ENCODE data around the gene ARIH2.

Gene ARIH2

DNA sequence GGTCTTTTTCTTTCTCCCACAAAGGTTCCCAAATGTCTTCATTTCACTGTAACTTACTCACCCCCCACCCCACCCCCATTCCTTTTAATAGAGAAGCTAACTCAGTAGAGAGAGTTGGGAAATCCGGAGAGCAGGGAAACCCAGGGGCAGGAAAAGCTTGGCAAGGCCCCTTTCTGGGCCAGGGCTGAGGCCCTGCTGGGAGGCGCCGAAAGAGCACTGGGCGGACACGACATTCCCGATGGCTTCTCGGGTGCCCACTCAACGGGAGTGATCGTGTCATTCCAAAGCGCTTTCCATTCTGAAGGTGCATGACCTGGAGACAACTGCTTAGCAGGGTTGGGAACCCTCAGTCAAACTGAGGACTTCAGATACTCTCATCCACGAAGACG lies 101.3 kb downstream of the ARIH2 start:
- peak overlapping the region; percentile 42 for H3K27ac Mint-ChIP-seq

GRCh38 chr3:49020330-49021212 lies 101.9 kb downstream of the ARIH2 start:
- peaks cover 42% of the 10 kb centered on the region for H3K4me1 Mint-ChIP-seq
- peak; percentile 47 for DNase-seq
- no peaks in the 10 kb centered on the region for H3K9me3 Mint-ChIP-seq
- peaks cover 24% of the 10 kb centered on the region for H3K36me3 Mint-ChIP-seq (ENCODE audit: low read depth)
- H3K27me3 Mint-ChIP-seq (ENCODE audit: low read depth, poor library complexity) = no peaks in the 10 kb centered on the region
- TF ChIP-seq, protein P1, sequence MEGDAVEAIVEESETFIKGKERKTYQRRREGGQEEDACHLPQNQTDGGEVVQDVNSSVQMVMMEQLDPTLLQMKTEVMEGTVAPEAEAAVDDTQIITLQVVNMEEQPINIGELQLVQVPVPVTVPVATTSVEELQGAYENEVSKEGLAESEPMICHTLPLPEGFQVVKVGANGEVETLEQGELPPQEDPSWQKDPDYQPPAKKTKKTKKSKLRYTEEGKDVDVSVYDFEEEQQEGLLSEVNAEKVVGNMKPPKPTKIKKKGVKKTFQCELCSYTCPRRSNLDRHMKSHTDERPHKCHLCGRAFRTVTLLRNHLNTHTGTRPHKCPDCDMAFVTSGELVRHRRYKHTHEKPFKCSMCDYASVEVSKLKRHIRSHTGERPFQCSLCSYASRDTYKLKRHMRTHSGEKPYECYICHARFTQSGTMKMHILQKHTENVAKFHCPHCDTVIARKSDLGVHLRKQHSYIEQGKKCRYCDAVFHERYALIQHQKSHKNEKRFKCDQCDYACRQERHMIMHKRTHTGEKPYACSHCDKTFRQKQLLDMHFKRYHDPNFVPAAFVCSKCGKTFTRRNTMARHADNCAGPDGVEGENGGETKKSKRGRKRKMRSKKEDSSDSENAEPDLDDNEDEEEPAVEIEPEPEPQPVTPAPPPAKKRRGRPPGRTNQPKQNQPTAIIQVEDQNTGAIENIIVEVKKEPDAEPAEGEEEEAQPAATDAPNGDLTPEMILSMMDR (IDR thresholded peaks at IDR 0.05) = no peak
- H3K4me3 Mint-ChIP-seq = peak overlapping the region; percentile 96
- peak overlapping the region; percentile 42 for H3K27ac Mint-ChIP-seq

More for the DNA sequence above, 101.3 kb downstream of the ARIH2 start:
- Mint-ChIP-seq H3K4me3 (peak overlapping the region; percentile 96), H3K9me3 (no peaks in the 10 kb centered on the region), H3K27me3 (ENCODE audit: low read depth, poor library complexity) (no peaks in the 10 kb centered on the region), H3K36me3 (ENCODE audit: low read depth) (peaks cover 24% of the 10 kb centered on the region), H3K4me1 (peaks cover 42% of the 10 kb centered on the region)
- no peak for DNase-seq
- TF ChIP-seq, protein P1 (IDR thresholded peaks at IDR 0.05) = no peak

- H3K36me3 Mint-ChIP-seq (ENCODE audit: low read depth) = peaks cover 22% of the 10 kb centered on the region
Measured at GRCh38 chr3:49021213-49021812, 102.7 kb downstream of the ARIH2 start.

GRCh38 chr3:49021813-49022687 lies 103.4 kb downstream of the ARIH2 start, which contains the start of gene NDUFAF3:
Gene NDUFAF3, plus strand, starts transcription at chr3:49022121. Its CDS starts 24 bp downstream, at chr3:49022145.
- Mint-ChIP-seq H3K4me1 (peaks cover 41% of the 10 kb centered on the region), H3K27ac (peak within 1 kb of the TSS; percentile 99), H3K27me3 (ENCODE audit: low read depth, poor library complexity) (no peaks in the 10 kb centered on the region), H3K4me3 (peak within 1 kb of the TSS; percentile 96), H3K36me3 (ENCODE audit: low read depth) (peaks cover 26% of the 10 kb centered on the region), H3K9me3 (no peaks in the 10 kb centered on the region)
- TF ChIP-seq, protein P1 (IDR thresholded peaks at IDR 0.05) = peak; percentile 93
- peak; percentile 97 for DNase-seq

More at GRCh38 chr3:49021213-49021812, 102.7 kb downstream of the ARIH2 start:
- peak overlapping the region; percentile 96 for H3K4me3 Mint-ChIP-seq
- H3K4me1 Mint-ChIP-seq = peaks cover 42% of the 10 kb centered on the region
- DNase-seq = peak; percentile 99
- TF ChIP-seq, protein P1 (IDR thresholded peaks at IDR 0.05) = no peak
- H3K27ac Mint-ChIP-seq = peak overlapping the region; percentile 98
- H3K27me3 Mint-ChIP-seq (ENCODE audit: low read depth, poor library complexity) = no peaks in the 10 kb centered on the region
- H3K9me3 Mint-ChIP-seq = no peaks in the 10 kb centered on the region

DNA sequence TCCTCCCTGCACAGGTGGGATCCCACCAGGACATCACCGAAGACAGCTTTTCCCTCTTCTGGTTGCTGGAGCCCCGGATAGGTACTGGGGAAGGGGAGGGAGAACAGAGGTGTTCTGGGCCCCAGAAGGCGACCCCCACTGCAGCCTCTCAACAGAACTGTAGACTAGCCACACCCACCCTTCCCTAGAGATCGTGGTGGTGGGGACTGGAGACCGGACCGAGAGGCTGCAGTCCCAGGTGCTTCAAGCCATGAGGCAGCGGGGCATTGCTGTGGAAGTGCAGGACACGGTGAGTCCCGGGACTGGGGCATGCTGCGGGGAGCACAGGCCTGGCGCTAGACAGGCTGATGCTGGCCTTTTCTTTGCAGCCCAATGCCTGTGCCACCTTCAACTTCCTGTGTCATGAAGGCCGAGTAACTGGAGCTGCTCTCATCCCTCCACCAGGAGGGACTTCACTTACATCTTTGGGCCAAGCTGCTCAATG lies 104.1 kb downstream of the ARIH2 start:
- H3K27ac Mint-ChIP-seq = peak overlapping the region; percentile 99
- TF ChIP-seq, protein P1 (IDR thresholded peaks at IDR 0.05) = no peak
- H3K9me3 Mint-ChIP-seq = no peaks in the 10 kb centered on the region
- peaks cover 33% of the 10 kb centered on the region for H3K36me3 Mint-ChIP-seq (ENCODE audit: low read depth)
- no peaks in the 10 kb centered on the region for H3K27me3 Mint-ChIP-seq (ENCODE audit: low read depth, poor library complexity)
- H3K4me3 Mint-ChIP-seq = peak overlapping the region; percentile 93
- DNase-seq = peak; percentile 20
- H3K4me1 Mint-ChIP-seq = peaks cover 40% of the 10 kb centered on the region
